Measurements from ENCODE around the gene GUSB. TPM values are rescaled to one million over a fixed set of nuclear protein-coding genes. Genes with fewer than 3 reads are reported as not detected.

The GUSB gene
- total RNA-seq (2011; cell fraction: chromatin; rRNA removed; ENCODE audit: low replicate concordance) = 200 and 412 TPM in 2 replicates
- total RNA-seq (2011; cell fraction: nucleolus; rRNA removed) = 373 and 423 TPM in 2 replicates
- 234 and 282 TPM in 2 replicates for total RNA-seq (2011; cell fraction: nucleoplasm; rRNA removed)
- total RNA-seq (2014; rRNA removed) (50.2 and 52.1 TPM in 2 replicates), total RNA-seq (2014; rRNA removed; fragmentation: Illumina TruSeq; extraction: Trizol) (42.0 and 45.8 TPM in 2 replicates), total RNA-seq (2015; rRNA removed; fragmentation: Illumina TruSeq; extraction: Trizol) (57.6 and 60.1 TPM in 2 replicates), total RNA-seq (2021) (89.4 and 101 TPM in 2 replicates), polyA plus RNA-seq (2011; rRNA removed) (71.2 and 76.6 TPM in 2 replicates), polyA plus RNA-seq (2014; fragmentation: Illumina TruSeq; extraction: Trizol) (79.5 and 81.8 TPM in 2 replicates), polyA plus RNA-seq (2014; fragmentation: Nextera tagmentation; extraction: Ambion mirVana) (10 to 100 TPM; 22.7 to 24.2 TPM), polyA plus RNA-seq (2014; rRNA removed) (80.9 and 102 TPM in 2 replicates), polyA minus RNA-seq (2011; rRNA and poly(A)+ RNA removed) (50.9 and 87.7 TPM in 2 replicates), Bru-seq, nascent RNA (percentile 85 among the genes with signal in this experiment), BruChase-seq, experiment 1, labeled RNA remaining after a 2-hour chase (percentile 88 among the genes with signal in this experiment), BruChase-seq, experiment 2, labeled RNA remaining after a 6-hour chase (percentile 88 among the genes with signal in this experiment)
- 69.7 and 117 TPM in 2 replicates for polyA plus RNA-seq (2011; cell fraction: cytosol; rRNA removed)
- 294 and 516 TPM in 2 replicates for polyA plus RNA-seq (2011; cell fraction: nucleus; rRNA removed)
- polyA plus RNA-seq (2012) = 88.4 and 131 TPM in 2 replicates
- 43.3 and 54.1 TPM in 2 replicates for polyA minus RNA-seq (2011; cell fraction: cytosol; rRNA and poly(A)+ RNA removed)
- polyA minus RNA-seq (2011; cell fraction: nucleus; rRNA and poly(A)+ RNA removed) = 41.5 and 59.5 TPM in 2 replicates
- long read RNA-seq, experiment 1, transcript GUSB-201 (12 exons, 2,300 nt) = major isoform, 136 of 536 reads
- long read RNA-seq, experiment 1, partial matches to known transcripts = 174 of 536 reads
- long read RNA-seq, experiment 1, other reads (novel, unspliced or antisense) = 226 of 536 reads
- long read RNA-seq, experiment 2, transcript GUSB-201 (12 exons, 2,300 nt) = major isoform, 16 of 109 reads
- long read RNA-seq, experiment 2, partial matches to known transcripts = 25 of 109 reads
- long read RNA-seq, experiment 2, other reads (novel, unspliced or antisense) = 68 of 109 reads
- long read RNA-seq, experiment 3, transcript GUSB-201 (12 exons, 2,300 nt) = major isoform, 27 of 72 reads
- long read RNA-seq, experiment 3, partial matches to known transcripts = 8 of 72 reads
- long read RNA-seq, experiment 3, other reads (novel, unspliced or antisense) = 37 of 72 reads

GRCh38 chr7:65981965-65982792 lies at the start of gene GUSB:
GUSB (minus strand) TSS chr7:65982213; CDS start chr7:65982183, 30 bp downstream.
- FAIRE-seq = peak; percentile 79
- Histone ChIP-seq H3K79me2 (ENCODE audit: control insufficient read depth, insufficient read depth, low read length) (peaks cover 34% of the 10 kb centered on the region), H3K9me1 (ENCODE audit: control insufficient read depth, insufficient read depth, low read length) (peaks cover 3% of the 10 kb centered on the region), H3K9ac (ENCODE audit: insufficient read depth in 1 of 2, low read depth in 2 of 2, low read length in 2 of 2) (peak within 1 kb of the TSS; percentile 84 to 97), H3K27me3 (ENCODE audit: control insufficient read depth in 2 of 2, insufficient read depth in 2 of 2, low read length in 2 of 2) (no peaks in the 10 kb centered on the region), H4K20me1 (replicated peaks; ENCODE audit: control insufficient read depth, insufficient read depth, low read length) (peaks cover 9% of the 10 kb centered on the region), H2AFZ (ENCODE audit: low read depth, low read length) (peak within 1 kb of the TSS; percentile 99), H3K4me1 (replicated peaks in 1 of 2; ENCODE audit: control insufficient read depth in 2 of 2, insufficient read depth in 2 of 2, low read length in 2 of 2) (peaks cover 14 to 37% of the 10 kb centered on the region in 2 experiments), H3K9me3 (replicated peaks; ENCODE audit: control insufficient read depth, insufficient read depth, low read depth, low read length) (no peaks in the 10 kb centered on the region), H3K27ac (ENCODE audit: extremely low read depth, low read depth, low read length) (peak within 1 kb of the TSS; percentile 85), H3K36me3 (ENCODE audit: control insufficient read depth, insufficient read depth, low read length) (peaks cover 28% of the 10 kb centered on the region; the same call in 2 of the 3 replicates), H3K4me3 (peak within 1 kb of the TSS; percentile 86), H3K4me2 (ENCODE audit: insufficient read depth, low read length) (peak within 1 kb of the TSS; percentile 83)
- intact Hi-C loops (cut with micrococcal nuclease) (no loop called here), in situ Hi-C loops (cut with MboI) (no loop called here)
- WGBS (ENCODE audit: insufficient coverage, low coverage, missing lambda C conversion rate) = 4% methylated on average over 50 of the region's 62 CpGs
- peak; percentile 94 for ATAC-seq
- no TSS peak for BruUV-seq (replicated peaks)
- DNase-seq (ENCODE audit: extremely low read depth in 1 of 4, low spot score in 3 of 4) = peak; percentile 95 to 97 (median 96)
- POLR2A ChIA-PET = interaction anchor here (0.5 to 1.2 kb wide), 4 partner anchors 229 to 948 kb away, joined by 3 to 4 read pairs (median 3); no protein-coding TSS in a partner anchor
- CTCF ChIA-PET (ENCODE audit: low intra/inter-chr PET ratio) = no interaction called here
- TF ChIP-seq ATF7 (IDR thresholded peaks at IDR 0.05) = peak; percentile 87
- TF ChIP-seq RAD51 (IDR thresholded peaks at IDR 0.05; ENCODE audit: borderline replicate concordance, low read depth) = peak; percentile 75
- TF ChIP-seq BCLAF1 (IDR thresholded peaks at IDR 0.05; ENCODE audit: borderline replicate concordance in 1 of 2, control insufficient read depth in 1 of 2, low read depth in 2 of 2, low read length in 1 of 2) = peak in 1 of 2 experiments; percentile 39; a peak in 1 of 4 replicates
- peak; percentile 66; the same call in 1 of the 2 replicates for TF ChIP-seq HDAC8 (tag; IDR thresholded peaks at IDR 0.05)
- TF ChIP-seq RNF2 (IDR thresholded peaks at IDR 0.05) = peak; percentile 86
- TF ChIP-seq ZBTB34 (CRISPR knock-in tag; IDR thresholded peaks at IDR 0.05) = no peak
- TF ChIP-seq POLR3A (IDR thresholded peaks at IDR 0.05; ENCODE audit: borderline replicate concordance, extremely low read depth, insufficient read depth, insufficient read length) = no peak
- peak; percentile 93 for TF ChIP-seq GMEB1 (CRISPR knock-in tag; IDR thresholded peaks at IDR 0.05)

All from K562 (cell line).